Activated T-cell treated with anti-CD3 and anti-CD28 coated beads for 1 hour (primary cell): Measurements from ENCODE around the gene SUCO.

ENCODE experiments used
- DNase-seq: peaks from one replicate; pipeline ENCODE4 v3.0.0-alpha.2; 2020; ENCODE audit warnings: low read depth

Gene SUCO

DNA sequence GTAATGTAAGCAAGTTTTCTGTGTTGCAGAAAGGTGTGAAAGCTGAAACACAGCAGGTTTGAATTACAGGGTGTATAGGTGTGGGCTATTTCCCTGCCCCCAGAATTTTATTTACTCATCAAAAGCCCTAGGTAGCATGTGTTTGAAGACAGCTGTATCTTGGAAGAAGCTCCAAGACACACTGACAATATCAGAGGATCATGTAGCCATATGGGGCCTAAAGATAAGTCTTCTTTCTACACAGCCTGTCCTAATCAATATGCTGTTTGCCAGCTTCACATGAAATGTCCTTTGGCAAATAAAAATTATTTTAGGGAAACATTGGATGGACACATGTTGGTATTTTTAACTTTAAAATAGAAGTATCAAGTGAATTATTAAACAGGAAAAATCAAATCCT is 17.5 kb upstream of the SUCO start:
- DNase-seq: no peak

DNA sequence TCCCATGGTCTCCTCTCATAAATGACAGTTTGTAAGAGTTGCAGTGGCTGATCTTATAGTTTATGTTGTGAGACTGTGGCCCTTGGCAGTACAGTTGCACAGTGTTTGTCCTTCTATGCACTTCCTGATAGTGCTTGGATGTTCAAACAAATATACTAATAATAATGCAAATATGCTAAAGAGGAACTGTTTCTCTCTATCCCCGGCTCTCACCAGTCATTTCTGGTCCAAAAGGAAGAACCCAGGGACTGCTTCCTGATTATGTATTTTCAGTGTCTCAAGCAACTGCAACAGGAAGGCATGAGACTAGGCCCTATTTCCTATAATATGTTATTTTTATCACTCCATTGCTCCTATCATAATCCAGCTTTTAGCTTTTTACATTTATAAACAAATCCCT is 17.0 kb upstream of the SUCO start:
- DNase-seq: no peak

DNA sequence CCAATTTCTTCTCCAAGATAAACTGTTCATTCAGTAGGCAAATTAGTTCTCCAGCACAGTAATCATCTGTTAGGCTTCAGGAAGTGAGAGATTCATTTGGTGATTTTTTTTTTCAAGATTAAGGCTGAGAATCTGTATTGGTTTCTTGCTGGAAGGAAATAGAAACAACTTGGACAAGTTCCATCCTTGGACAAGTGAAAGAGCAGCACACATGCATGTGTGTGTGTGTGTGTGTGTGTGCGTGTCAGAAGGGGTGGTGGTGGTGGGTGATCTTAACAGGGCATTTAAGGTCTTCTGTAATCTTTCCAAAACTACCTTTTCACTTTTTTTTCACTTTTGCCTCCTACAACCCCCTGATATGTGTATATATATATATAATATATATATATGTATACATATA is 15.9 kb upstream of the SUCO start:
- no peak for DNase-seq

DNA sequence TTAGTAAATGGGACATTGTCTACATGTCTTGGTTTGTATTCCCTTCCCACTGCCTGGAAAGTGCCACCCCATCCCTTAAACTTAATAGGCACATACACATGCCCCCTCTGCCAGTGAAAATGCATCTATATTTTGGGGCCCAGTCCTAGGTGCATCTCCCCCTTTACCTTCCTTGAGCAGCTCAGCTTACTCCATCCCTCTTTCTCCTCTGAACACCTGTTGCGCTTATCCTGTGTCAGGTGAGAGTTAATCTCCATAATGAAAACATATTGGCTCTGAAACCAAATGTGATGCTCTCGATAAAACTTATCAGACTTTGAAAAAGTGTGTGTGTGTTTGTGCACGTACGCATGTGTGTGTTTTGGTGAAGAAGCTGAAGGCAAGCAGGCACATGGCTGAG is 15.4 kb upstream of the SUCO start:
- no peak for DNase-seq

DNA sequence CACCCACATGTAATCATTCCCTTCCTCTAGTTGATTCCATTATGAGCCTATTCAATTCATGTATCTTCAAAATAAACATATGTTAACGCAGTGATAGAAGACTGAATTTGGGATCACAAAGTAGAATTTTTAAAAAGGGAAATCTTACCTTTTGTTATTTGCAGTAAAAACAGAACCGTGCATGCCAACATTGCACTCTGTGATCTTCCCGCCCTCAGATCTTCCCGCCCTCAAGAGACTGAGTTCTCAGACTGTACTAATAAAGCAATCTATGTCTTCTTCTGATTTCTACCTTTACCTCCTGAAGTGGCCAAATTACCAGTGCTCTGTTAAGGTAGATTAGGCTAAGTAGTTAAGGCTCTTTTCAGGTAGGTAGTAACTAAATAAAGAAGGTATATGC is 3.6 kb upstream of the SUCO start:
- DNase-seq: no peak

DNA sequence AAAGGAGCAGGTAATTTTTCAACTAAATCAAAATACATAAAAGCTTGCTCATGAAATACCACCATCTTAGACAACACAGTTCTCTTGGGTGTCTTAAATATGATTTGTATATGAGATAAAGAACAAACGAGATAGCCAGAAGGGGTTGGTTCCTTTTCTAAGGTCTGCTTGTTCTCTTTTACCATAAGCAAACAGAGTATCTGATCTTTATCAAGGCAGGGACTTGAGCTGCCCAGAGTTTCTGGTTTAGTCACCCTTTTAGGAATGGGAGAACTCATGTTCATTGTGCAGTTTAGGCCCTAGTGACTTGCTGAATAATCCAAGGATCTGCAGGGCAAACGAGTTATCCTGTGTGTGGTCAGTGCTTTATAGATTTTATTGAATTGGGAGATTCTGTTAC is 3.0 kb upstream of the SUCO start:
- DNase-seq: no peak

DNA sequence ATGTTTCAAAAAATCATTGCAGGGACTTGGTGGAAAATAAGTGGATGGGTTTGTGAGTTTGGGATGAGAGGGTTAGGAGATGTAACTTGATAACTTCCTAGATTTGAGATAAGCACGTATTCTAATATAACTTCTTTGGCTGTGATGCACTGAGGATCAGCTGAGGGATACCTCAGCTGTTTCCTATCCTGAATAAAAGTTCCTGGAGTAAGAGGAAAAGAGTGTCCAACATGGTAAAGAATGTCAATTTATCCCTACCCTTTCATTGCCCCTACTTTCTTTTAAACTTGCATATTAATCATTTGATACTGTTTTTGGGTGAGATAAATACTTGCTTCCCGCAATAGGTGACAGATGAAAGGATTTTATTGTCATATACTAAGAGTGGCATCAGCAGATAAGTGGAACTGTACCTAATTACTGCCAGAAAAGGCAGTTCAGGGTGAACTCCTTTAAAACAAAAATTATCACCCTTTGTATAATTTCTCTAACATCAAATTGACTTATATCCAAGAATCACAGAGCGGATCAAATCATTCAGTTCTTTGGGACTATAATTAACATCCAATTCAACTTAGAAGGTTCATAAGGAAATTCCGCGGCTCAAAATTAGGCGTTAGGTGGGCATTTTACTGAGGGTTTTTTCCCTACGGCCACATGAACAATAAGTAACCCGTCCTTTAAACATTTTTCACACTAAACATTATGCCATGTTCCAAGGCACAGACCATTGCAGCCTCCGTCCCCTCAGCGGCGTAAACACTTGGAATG is 1.4 kb upstream of the SUCO start:
- DNase-seq: no peak

DNA sequence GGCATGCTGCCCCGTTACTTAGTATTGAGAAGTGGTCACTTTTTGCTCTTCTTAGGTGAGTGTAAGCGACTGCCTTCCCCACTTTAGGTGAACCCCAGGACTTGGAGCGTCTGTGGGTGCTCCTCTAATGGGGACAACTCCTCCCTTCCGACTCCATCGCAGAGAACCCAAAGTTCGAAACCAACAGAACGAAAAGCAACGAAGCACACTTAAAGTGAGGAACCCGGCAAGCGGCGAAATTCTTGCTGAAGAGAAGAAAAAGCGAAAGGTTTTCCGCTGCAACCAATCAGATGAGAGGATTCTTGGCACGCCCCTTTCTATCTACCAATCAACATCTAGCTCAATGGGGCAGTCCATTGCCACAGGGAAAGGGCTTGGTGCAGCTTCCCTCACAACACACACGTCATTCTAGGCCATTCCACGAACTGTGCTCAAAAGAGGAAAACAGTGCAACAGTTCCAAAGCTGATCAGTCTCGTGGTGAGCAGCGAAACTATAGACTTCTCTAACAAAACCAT is 709 bp upstream of the SUCO start:
- peak; percentile 68 for DNase-seq

DNA sequence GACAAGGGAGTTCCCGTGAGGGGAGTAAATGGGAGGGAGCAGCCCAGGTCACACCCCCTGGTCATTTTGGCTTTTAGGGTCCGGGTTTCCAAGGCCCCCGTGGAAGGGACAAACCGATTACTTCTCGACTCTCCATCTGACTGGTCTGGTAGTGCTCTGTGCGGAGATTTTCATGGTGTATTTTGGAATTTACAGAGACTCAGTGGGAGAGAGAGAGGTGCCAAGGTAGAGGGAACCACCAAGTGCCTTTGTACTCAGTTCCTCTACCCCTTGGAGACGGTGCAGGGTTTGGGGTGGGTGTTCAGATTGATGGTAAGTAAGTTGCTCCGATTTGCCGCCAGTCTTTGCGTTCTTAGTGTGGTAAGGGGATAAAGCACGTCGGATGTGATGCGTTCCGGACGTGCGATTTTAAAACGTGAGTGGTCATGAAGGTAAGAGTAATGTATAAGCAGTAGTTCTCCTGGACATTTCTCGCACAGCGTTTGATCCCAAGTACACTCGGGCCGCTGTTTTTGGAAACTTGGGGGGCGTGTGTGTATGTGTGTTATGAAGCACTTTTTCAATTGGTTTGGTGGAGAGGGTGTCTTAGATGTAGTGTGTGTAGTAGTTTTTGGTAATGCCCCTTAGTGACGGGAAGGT is 682 bp downstream of the SUCO start:
- peak; percentile 22 for DNase-seq

DNA sequence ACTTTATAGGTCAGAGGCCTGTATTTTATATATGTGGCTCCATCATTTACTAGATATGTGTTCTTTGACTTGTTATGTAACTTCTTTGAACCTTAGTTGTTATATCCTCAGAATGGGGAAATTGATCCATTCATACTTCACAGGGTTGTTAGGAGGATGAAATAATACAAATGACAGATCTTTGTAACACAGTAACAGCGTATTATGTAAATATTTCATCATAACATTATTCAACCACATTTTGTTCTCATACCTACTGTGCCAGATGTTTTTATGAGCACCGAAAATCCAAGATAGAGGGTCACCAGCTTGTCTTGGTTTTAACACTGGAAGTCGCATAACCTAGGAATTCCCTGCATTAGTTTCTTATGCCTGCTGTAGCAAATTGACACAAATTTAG is 3.3 kb downstream of the SUCO start:
- no peak for DNase-seq

DNA sequence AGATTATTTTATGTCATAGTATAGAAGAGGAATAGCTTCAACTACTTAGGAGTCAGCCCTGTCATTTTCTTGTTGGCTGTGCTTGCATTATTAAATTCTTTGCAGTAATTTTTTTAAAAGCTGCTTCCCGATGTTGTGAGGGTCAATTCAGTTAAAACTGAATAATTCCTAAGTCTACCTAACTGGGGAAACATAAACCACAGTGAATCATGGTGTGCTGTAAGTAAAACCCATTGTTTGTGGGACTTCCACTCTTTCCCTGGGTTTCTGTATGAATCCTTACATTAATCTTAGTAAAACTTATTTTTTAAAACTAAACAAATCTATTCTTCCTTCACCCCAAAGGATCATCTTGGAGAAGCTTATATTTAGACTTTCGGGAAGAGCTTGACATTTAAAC is 4.4 kb downstream of the SUCO start:
- DNase-seq: no peak

DNA sequence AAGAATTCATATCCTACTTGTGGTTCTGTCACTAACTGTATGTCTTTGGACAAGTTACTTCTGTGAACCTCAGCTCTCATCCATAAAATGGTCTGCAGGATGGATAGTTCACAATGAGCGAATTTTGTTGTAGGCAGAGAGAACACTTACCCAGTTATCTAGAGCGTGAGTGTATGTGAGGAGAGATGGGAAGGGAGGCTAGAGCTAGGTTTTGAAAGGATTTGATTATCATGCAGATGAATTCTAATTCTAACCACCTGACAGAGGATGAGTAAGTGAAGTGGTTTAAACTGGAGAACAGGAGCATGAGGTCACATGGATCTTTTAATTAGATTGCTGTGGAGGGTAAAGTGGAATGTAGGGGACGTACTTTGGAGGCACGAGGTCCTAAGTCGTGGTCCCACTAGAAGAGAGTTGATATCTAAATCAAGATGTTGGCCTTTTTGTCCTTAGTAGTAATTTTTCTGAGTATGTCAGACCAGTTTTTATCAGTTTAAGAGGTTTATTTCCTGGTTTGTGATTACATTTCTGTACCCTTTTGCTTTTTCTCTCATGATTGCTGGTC is 5.0 kb downstream of the SUCO start:
- no peak for DNase-seq

DNA sequence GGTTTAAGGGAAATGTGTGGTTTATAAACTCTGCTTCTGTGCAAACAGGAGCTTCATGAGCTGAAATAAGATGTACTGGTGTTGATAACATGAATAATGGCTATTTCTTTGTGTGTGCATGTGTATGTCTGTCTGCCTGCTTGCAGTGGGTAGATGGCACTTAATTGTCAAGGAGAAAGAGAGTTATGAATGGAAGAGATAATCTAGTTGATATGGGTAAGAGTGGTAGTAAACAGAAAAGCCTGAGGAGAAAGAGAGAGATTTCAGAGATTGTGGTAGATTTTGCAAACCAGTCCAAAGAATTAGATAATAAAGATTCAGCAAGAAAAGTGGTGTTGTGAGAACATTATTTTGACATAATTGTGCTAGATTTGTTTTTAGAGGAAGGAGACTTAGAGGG is 7.7 kb downstream of the SUCO start:
- no peak for DNase-seq

DNA sequence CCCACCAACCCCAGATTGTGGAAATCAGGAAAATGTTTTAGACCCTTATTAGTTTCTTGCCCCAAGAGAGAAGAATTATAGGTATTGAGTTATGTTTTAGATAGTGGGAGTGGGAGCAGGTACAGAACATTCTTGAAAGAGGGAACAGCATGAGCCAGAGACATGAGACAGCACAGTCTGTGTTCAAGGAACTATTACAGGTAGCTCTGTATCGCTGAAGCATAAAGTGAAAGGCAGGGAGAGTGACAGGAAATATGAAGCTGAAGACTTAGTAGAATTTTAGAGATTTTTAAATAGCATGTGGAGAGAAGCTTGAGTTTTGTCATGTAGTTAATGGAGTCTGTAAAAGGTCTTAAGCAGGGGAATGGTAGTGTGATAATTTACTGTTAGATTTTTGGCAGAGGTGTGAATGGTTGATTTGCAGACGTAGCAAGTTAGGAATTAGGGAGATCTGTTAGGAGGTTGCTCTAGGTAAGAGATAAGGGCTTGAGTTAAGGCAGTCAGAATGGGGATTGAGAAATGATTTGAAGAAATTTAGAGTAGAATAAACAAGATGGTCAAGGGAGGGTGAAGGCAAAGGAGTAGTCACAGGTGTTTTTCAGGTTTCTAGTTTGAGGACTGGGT is 11.6 kb downstream of the SUCO start:
- DNase-seq: no peak

DNA sequence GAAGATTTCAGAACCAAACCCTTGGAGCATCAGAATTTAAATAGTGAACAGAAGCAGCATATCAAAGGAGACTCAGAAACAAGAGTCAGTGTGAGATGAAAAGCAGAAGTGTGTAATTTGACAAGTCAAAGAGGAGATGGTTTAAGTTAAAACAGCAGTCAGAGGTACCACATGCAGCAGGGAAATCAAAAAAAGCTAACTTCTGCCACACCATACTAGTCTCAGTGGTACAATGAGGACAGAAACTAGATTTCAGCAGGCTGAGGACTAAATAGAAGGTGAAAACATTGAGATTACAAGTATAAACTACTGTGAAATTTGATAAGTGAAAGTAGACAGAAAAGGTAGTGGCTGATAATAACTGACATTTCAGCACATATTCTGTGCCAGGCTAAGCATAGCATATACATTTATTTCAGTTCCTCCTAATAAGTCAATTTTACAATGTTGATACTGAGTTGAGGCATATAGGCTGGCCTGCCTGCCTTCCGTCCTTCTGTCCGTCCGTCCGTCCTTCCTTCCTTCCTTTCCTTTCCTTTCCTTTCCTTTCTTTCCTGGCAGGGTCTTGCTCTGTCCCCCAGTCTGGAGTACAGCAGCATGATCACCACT is 12.6 kb downstream of the SUCO start:
- DNase-seq: no peak

DNA sequence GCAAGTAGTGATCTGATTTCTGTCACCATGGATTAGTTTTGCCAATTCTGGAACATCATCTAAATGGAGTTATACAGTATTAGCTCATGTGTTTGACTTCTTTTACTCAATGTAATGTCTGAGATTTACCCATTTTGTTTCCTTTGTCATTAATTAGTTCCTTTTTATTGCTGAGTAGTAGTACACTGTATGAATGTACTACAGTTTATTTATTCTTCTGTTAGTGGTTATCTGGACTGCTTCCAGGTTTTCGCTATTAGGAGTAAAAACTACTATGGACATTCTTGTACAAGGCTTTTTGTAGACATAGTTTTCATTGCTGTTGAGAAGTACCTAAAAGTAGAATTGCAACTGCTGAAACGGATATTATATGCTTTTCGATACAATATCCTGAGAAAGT is 14.1 kb downstream of the SUCO start:
- no peak for DNase-seq

DNA sequence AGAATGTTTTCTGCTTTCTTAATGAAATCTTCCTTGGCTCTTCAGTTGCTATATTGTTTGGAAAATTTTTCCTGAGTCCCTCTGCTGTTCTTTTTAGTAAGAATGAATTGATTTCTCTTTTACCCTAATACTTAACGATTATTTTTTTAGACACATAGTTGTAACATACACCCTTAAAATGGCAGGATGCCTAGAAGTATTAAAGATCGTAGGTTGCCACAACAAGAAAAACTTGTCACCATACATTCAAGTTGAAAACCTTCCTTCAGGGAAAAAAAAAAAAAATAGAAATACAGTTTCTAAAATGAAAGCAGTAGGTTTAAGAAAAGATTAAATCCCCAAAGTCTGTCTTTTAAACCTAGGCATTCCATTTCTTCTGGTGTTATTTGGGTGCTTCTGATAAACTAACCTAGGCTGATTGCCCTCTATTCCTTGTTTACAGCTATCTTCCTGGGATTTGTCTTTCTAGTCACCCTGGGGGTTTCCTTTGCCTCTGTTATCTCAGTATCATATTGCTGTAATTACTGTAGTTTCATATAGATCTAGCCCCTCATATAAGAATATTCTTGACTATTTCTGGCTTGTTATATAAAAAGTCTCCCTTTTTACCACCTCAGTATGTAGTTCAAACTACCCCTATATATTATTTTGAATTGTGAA is 16.8 kb downstream of the SUCO start:
- DNase-seq: no peak

DNA sequence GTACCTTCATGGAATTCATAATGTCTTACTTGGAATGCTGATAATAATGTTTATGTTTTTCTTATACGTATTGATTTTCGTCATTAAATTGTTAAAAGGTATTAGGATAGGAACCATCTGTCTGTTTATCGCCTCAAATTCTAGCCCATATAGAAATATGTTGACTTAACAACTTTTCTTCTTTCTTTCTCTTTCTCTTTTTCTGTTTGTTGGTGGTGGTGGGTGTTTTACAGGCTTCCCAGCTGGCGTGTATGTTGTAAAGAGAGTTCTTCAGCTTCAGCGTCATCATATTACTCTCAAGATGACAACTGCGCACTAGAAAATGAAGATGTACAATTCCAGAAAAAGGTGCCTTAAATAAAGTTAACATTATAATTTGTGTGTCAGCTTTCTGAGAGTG is 18.3 kb downstream of the SUCO start:
- DNase-seq: no peak

DNA sequence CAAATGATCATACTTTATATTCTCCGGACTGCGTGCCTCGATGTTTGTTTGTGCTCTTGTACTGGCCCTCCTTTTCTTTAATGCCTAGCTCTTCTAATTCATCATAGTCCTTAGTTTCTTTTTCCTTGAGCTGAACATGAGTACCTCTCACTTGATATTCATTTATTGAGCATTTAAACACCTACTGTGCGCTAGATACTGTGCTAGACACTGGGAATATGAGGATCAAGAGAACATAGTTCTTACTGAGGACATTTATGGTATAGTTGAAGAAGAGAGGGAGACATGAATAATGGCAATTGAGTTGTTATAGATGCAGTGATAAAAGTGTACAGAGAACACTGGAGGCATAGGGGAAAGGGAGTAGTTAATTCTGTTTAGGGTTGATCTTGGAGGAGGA is 22.0 kb downstream of the SUCO start:
- no peak for DNase-seq

DNA sequence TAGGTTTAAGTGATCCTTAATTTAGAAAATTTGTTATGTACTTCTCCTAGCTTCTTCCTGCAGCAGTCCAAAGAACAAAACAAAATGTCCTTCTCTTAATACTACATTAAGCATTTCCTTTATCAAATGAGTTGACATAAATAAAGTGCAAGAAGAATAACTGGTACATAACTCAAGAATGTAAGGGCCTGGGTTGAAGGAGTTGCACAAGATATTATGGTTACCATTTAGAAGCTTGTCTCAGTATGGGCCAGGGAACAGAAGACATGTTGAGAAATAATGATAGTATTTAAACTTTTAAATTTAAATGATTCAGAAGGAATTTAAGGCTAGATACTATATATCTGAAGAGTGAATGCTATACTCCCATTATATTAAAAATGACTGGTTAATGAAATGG is 23.5 kb downstream of the SUCO start:
- no peak for DNase-seq

DNA sequence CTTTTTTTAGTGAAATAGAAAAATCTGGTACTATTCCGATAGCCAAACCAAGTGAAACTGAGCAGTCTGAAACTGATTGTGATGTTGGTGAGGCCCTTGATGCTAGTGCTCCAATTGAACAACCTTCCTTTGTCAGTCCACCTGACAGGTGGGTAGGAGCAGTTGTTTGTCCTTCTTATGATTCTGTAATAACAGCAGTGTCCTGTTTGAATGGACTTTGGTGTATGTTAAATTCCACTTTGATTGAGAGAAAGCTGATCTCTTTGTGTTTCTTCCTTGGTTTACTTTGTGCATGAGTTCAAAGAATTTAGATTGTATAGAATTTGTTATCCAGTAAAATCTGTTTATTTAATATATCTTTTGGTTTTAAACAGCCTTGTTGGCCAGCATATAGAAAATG is 24.3 kb downstream of the SUCO start:
- DNase-seq: no peak

DNA sequence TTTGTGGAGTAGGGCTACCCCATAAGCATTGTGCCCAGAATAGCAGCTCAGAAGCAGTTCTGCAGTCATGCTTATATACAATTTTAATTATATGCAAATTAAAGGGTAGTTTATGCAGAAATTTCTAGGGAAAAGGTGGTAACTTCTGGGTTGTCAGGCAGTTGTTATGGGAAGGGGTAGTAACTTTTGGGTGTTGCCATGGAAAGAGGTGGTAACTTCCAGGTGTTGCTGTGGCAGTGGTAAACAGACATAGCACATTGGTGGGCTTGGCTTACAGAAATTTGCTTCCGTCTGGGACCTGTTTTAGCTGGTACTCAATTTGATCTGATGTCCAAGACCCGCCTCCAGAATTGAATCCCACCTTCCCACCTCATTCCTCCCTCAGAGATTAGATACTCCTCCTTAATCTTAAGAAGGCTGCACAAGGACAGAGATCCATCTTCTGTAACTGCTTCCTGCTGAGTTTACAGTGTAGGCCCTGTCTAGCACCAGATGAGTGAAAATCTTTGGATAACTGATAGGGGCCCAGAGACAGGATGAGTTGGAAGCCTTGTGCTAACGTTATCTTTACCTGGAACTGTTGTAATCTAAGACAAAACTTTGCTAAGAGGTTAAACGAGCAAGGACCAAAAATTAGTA is 26.7 kb downstream of the SUCO start:
- no peak for DNase-seq
